GM21619 (cell line): ENCODE data around the gene RBM44.

Experiments
- ATAC-seq: cut with Tn5 transposase; IDR thresholded peaks from one replicate; pipeline ENCODE4 v1.9.1; 2021; ENCODE audit not compliant: unreplicated experiment

RBM44 gene

GRCh38 chr2:237870754-237871651 lies 72.4 kb downstream of the RBM44 start:
- ATAC-seq, result no peak

GRCh38 chr2:237872178-237872887 lies 73.8 kb downstream of the RBM44 start:
- ATAC-seq, result no peak

- no peak for ATAC-seq
Observed at GRCh38 chr2:237873421-237873831, 74.8 kb downstream of the RBM44 start.

- no peak for ATAC-seq
Observed at GRCh38 chr2:237873897-237874551, 75.4 kb downstream of the RBM44 start.

GRCh38 chr2:237874585-237875161 lies 76.1 kb downstream of the RBM44 start:
- ATAC-seq, result no peak

GRCh38 chr2:237875256-237876060 lies 76.9 kb downstream of the RBM44 start:
- ATAC-seq, result no peak

- no peak for ATAC-seq
Observed at GRCh38 chr2:237876061-237876526, 77.5 kb downstream of the RBM44 start.

- no peak for ATAC-seq
Observed at GRCh38 chr2:237876532-237876931, 78.0 kb downstream of the RBM44 start.

- ATAC-seq, result no peak
Observed at GRCh38 chr2:237876951-237877491, 78.4 kb downstream of the RBM44 start.

GRCh38 chr2:237877576-237878307 lies 79.2 kb downstream of the RBM44 start:
- no peak for ATAC-seq

- no peak for ATAC-seq
Observed at GRCh38 chr2:237878321-237879057, 79.9 kb downstream of the RBM44 start.

- no peak for ATAC-seq
Observed at GRCh38 chr2:237879058-237879430, 80.5 kb downstream of the RBM44 start.

GRCh38 chr2:237879991-237880560 lies 81.5 kb downstream of the RBM44 start:
- no peak for ATAC-seq

- no peak for ATAC-seq
Observed at GRCh38 chr2:237882510-237883481, 84.2 kb downstream of the RBM44 start.

GRCh38 chr2:237883951-237884446 lies 85.4 kb downstream of the RBM44 start:
- ATAC-seq, result no peak

- no peak for ATAC-seq
Observed at GRCh38 chr2:237884681-237885080, 86.1 kb downstream of the RBM44 start.
